ENCODE data around the gene KDF1. TPM values are rescaled to one million over a fixed set of nuclear protein-coding genes. Genes with fewer than 3 reads are reported as not detected.
A peak's percentile ranks its signal among the peaks of the same experiment; 100 is the strongest.

The KDF1 gene
- total RNA-seq (1 to 10 TPM in 1 of 4 donors, under 1 TPM in 3; 0.19 to 1.2 (median 0.88) TPM), polyA plus RNA-seq (0.54 TPM)
- long read RNA-seq, donor 1, partial matches to known transcripts: 1 of 2 reads
- long read RNA-seq, donor 1, other reads (novel, unspliced or antisense): 1 of 2 reads
- long read RNA-seq, donor 2, partial matches to known transcripts: 0 of 3 reads
- long read RNA-seq, donor 2, other reads (novel, unspliced or antisense): 3 of 3 reads
- long read RNA-seq, donor 3: 0 reads
- long read RNA-seq, donor 4: 0 reads

DNA sequence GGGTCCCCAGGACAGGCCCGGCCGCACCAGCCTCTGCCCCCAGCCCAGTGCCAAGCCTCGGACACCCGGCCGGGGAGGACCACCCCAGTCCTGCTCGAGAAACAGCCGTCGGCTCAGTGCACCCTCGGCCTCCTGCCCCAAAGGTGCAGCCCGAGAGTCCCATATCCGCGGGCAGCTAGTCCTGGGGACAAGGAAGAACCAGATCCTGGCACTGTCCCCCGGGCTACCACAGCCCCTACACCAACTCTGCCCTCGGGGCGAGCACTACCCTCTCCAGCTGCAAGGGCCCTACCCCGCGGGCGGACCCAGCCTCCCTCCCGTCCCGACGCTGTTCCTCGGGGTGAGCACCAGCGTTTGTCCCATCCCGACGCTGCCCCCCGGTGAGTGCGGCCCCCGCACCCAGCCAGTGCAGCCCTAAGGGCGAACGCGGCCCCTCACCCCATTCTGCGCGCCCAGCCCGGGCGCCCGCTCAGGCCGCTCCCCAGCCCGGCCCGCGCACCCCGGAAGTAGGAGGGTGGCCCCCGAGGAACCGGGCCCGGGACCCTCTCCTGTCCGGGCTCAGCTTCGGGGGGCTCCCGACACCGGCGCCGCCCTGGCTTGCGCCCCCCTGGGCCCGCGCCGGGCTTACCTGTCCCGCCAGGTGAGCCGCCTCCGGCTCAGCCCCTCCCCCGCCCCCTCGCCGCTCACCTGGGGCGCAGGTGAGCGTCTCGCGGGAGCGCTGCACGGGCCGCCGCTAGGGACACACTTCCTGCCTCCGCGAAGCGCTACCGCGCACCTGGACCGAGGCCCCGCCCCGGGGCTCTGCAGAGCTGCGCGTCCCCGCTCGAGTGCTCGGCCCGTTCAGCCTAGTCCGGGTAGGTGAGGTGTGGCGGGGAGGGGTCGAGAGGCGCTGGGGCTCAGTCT is at the start of gene KDF1:
Gene KDF1 (minus strand): TSS at position 747 of the 903 bp plus-strand sequence. CDS start 8,088 bp downstream, outside the sequence.
- ATAC-seq (peak; percentile 45 to 61), DNase-seq (no peak)
- Histone ChIP-seq H3K27me3 (ENCODE audit: control insufficient read depth, insufficient read depth) (no peaks in the 10 kb centered on the region), H3K27ac (ENCODE audit: low read length) (no peak within 1 kb of the TSS), H3K4me1 (ENCODE audit: control insufficient read depth, insufficient read depth, low read length) (no peaks in the 10 kb centered on the region), H3K9me3 (ENCODE audit: control insufficient read depth, low read length) (no peaks in the 10 kb centered on the region), H3K4me3 (ENCODE audit: low read length) (peak within 1 kb of the TSS; percentile 44)
- WGBS: 2% methylated on average over 86 of the region's 86 CpGs
- intact Hi-C loops (cut with DNase I): no loop called here

DNA sequence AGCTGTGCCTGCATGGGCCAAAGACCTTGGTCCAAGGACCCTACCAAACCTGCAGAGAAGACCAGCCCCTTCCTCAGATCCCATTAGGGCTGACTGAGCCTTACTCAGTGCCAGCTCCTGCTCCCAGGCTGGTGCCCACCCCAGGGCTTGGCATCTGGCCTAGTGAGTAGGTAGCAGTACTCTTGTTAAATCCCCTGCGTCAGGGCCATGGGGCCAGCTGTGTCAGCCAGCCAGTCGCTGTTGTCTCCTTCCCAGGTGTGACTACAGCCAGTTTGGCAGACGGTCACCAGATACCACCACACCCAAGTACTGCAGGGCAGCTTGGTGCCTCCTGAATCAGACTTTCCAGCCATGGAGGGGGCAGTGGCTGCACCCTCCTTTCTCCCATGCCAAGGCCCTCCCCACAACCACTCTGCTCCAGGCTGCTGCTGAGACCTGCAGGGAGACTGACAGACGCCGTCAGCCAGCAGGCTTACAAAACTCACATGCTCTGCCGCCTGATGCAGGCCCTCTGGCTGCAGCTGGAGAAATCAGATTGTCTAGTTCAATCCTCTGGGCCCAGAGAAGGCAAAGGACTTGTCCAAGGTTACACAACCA is 49.4 kb upstream of the KDF1 start:
- H3K9me3 ChIP-seq (ENCODE audit: control insufficient read depth, low read length): no peaks in the 10 kb centered on the region
- 53% methylated on average over 6 of the region's 6 CpGs for WGBS
- H3K4me1 ChIP-seq (ENCODE audit: control insufficient read depth, insufficient read depth, low read length): peaks cover 8% of the 10 kb centered on the region
- H3K27me3 ChIP-seq (ENCODE audit: control insufficient read depth, insufficient read depth): no peaks in the 10 kb centered on the region
- ATAC-seq (peak; percentile 6 to 10), DNase-seq (peak; percentile 50 to 81 (median 65))
- no peak overlapping the region for H3K4me3 ChIP-seq (ENCODE audit: low read length)
- intact Hi-C loops (cut with DNase I): no loop called here
- H3K27ac ChIP-seq (ENCODE audit: low read length): peak overlapping the region; percentile 38

GRCh38 chr1:27007909-27008582 is 47.8 kb upstream of the KDF1 start:
- intact Hi-C loops (cut with DNase I): no loop called here
- Histone ChIP-seq H3K27ac (ENCODE audit: low read length) (peak overlapping the region; percentile 31), H3K4me1 (ENCODE audit: control insufficient read depth, insufficient read depth, low read length) (peaks cover 8% of the 10 kb centered on the region), H3K4me3 (ENCODE audit: low read length) (no peak overlapping the region), H3K9me3 (ENCODE audit: control insufficient read depth, low read length) (no peaks in the 10 kb centered on the region), H3K27me3 (ENCODE audit: control insufficient read depth, insufficient read depth) (no peaks in the 10 kb centered on the region)
- no peak for ATAC-seq
- WGBS: 68% methylated on average over 9 of the region's 9 CpGs
- DNase-seq: peak in 1 of 3 donors; percentile 55

DNA sequence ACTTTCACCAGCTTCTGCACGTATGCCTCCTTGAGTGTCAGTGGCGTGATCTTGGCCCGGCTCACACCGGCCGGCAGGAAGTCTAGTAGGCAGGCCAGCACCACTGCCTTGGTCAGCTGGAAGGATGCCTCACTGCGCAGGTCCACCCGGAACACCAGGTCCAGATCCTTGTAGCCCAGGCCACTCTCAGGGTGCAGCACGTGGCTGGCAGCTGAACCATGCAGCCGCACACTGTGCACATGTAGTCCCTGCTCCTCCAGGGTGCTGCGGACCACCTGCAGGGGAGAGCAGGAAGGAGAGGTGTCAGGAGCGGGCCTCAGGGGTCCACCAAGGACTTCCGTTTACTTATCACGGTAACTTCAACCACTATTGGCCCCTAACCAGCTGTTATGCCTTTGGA is 46.4 kb upstream of the KDF1 start:
- no peak overlapping the region for H3K4me3 ChIP-seq (ENCODE audit: low read length)
- intact Hi-C loops (cut with DNase I): no loop called here
- no peaks in the 10 kb centered on the region for H3K9me3 ChIP-seq (ENCODE audit: control insufficient read depth, low read length)
- H3K27ac ChIP-seq (ENCODE audit: low read length): no peak overlapping the region
- no peaks in the 10 kb centered on the region for H3K27me3 ChIP-seq (ENCODE audit: control insufficient read depth, insufficient read depth)
- peaks cover 13% of the 10 kb centered on the region for H3K4me1 ChIP-seq (ENCODE audit: control insufficient read depth, insufficient read depth, low read length)
- peak in 1 of 3 donors; percentile 40 for DNase-seq
- no peak for ATAC-seq
- 64% methylated on average over 13 of the region's 13 CpGs for WGBS

GRCh38 chr1:27005648-27006496 is 45.6 kb upstream of the KDF1 start:
- Histone ChIP-seq H3K9me3 (ENCODE audit: control insufficient read depth, low read length) (no peaks in the 10 kb centered on the region), H3K27me3 (ENCODE audit: control insufficient read depth, insufficient read depth) (no peaks in the 10 kb centered on the region), H3K4me1 (ENCODE audit: control insufficient read depth, insufficient read depth, low read length) (peaks cover 15% of the 10 kb centered on the region), H3K4me3 (ENCODE audit: low read length) (no peak overlapping the region), H3K27ac (ENCODE audit: low read length) (no peak overlapping the region)
- DNase-seq: peak in 2 of 3 donors; percentile 45 to 68
- WGBS: 92% methylated on average over 48 of the region's 48 CpGs
- ATAC-seq: no peak
- intact Hi-C loops (cut with DNase I): no loop called here

GRCh38 chr1:27005166-27005530 is 44.9 kb upstream of the KDF1 start:
- intact Hi-C loops (cut with DNase I): no loop called here
- Histone ChIP-seq H3K4me1 (ENCODE audit: control insufficient read depth, insufficient read depth, low read length) (peaks cover 19% of the 10 kb centered on the region), H3K27ac (ENCODE audit: low read length) (peak overlapping the region; percentile 20), H3K9me3 (ENCODE audit: control insufficient read depth, low read length) (no peaks in the 10 kb centered on the region), H3K4me3 (ENCODE audit: low read length) (no peak overlapping the region), H3K27me3 (ENCODE audit: control insufficient read depth, insufficient read depth) (no peaks in the 10 kb centered on the region)
- DNase-seq (no peak), ATAC-seq (no peak)
- WGBS: 93% methylated on average over 3 of the region's 3 CpGs

GRCh38 chr1:27004471-27005165 is 44.4 kb upstream of the KDF1 start:
- H3K27ac ChIP-seq (ENCODE audit: low read length): peak overlapping the region; percentile 34
- H3K27me3 ChIP-seq (ENCODE audit: control insufficient read depth, insufficient read depth): no peaks in the 10 kb centered on the region
- DNase-seq (peak in 1 of 3 donors; percentile 75), ATAC-seq (peak; percentile 29 to 30)
- peaks cover 21% of the 10 kb centered on the region for H3K4me1 ChIP-seq (ENCODE audit: control insufficient read depth, insufficient read depth, low read length)
- H3K9me3 ChIP-seq (ENCODE audit: control insufficient read depth, low read length): no peaks in the 10 kb centered on the region
- WGBS: 52% methylated on average over 10 of the region's 10 CpGs
- no peak overlapping the region for H3K4me3 ChIP-seq (ENCODE audit: low read length)
- intact Hi-C loops (cut with DNase I): loop anchor here in 1 of 4 donors (5.0 kb wide), 1 partner anchor 38 kb away; no protein-coding TSS in a partner anchor

DNA sequence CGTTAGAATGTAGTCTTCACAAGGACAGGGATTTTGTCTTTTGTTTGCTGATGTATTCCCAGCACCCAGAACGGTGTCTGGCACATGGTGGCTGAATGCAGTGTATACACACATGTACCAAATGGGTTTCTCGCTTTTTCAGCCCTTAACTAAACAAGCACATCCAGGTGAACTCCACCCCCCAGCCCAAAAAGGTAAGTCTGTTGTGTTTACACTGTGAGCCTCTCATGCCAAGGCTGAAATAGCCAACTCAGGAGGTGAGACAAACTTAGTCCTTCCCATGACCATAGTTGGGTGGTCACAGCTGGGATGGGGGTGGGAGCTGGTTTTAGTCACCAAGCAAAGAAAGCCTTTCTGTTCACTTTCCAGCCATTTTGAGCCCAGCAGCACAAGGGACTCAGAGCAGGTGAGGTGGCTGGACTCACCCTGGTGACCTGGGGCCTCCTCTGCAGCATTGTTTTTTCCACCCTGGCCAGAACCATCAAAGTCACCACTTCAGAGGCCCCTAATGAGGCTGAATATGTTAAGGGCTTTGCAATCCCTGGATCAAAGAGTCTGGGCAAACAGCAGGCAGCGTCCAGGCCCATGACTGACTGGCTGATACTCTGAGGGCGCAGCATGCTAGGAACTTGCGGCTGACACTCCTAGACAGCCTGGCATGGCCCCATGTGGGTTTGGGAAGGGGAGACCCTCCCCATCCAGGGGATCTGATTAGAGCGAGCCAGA is 43.6 kb upstream of the KDF1 start:
- Histone ChIP-seq H3K4me3 (ENCODE audit: low read length) (no peak overlapping the region), H3K27me3 (ENCODE audit: control insufficient read depth, insufficient read depth) (no peaks in the 10 kb centered on the region), H3K9me3 (ENCODE audit: control insufficient read depth, low read length) (no peaks in the 10 kb centered on the region), H3K27ac (ENCODE audit: low read length) (peak overlapping the region; percentile 34), H3K4me1 (ENCODE audit: control insufficient read depth, insufficient read depth, low read length) (peaks cover 21% of the 10 kb centered on the region)
- intact Hi-C loops (cut with DNase I): loop anchor here in 1 of 4 donors (5.0 kb wide), 1 partner anchor 38 kb away; no protein-coding TSS in a partner anchor
- DNase-seq (no peak), ATAC-seq (no peak)
- 89% methylated on average over 7 of the region's 7 CpGs for WGBS
